H1 (cell line): Measurements from ENCODE around the gene PARK7. TPM values are rescaled to one million over a fixed set of nuclear protein-coding genes. Genes with fewer than 3 reads are reported as not detected.
A peak's percentile ranks its signal among the peaks of the same experiment; 100 is the strongest.

ENCODE experiments used
- CTCF ChIA-PET: fragments of 300-600 bp; sonication (Branson Sonifier 250); formaldehyde crosslinking; loops from one replicate; lab custom pipeline; 2021; ENCODE audit not compliant: partially characterized antibody; lab: Charles Lee
- POLR2A ChIA-PET: fragments of 300-600 bp; sonication (Branson Sonifier 250); formaldehyde crosslinking; loops from one replicate; lab custom pipeline; 2021; ENCODE audit warnings: inconsistent platforms; ENCODE audit not compliant: partially characterized antibody; lab: Charles Lee
- DNase-seq, 2 experiments: peaks; one replicate each; pipeline versions ENCODE4 v3.0.0 to v3.0.0-alpha.2; 2010 to 2022; ENCODE audit warnings: low spot score in 2 of 2, low read depth in 1 of 2, mixed read lengths in 1 of 2
- FAIRE-seq: peaks from 2 replicates; lab custom pipeline; 2011; peaks lifted over from hg19 to GRCh38; lab: Jason Lieb, UNC
- H2AFZ ChIP-seq: 2 replicates; pipeline ENCODE4 v1.8.1; 2012; ENCODE audit warnings: low read length, inconsistent platforms
- H2AK5ac ChIP-seq: 2 replicates; pipeline ENCODE4 v1.6.1; 2013; ENCODE audit warnings: low read depth, low read length
- H2BK120ac ChIP-seq: replicated peaks from 2 replicates; pipeline ENCODE3; 2013; ENCODE audit warnings: low read depth, low read length, inconsistent platforms
- H2BK12ac ChIP-seq: 2 replicates; pipeline ENCODE4 v1.6.1; 2013; ENCODE audit warnings: low read depth, low read length
- H2BK15ac ChIP-seq: 2 replicates; pipeline ENCODE4 v1.6.1; 2013; ENCODE audit warnings: low read length
- H2BK20ac ChIP-seq: 2 replicates; pipeline ENCODE4 v1.6.1; 2013; ENCODE audit warnings: low read length
- H2BK5ac ChIP-seq: 2 replicates; pipeline ENCODE4 v1.6.1; 2013; ENCODE audit warnings: low read depth, low read length
- H3K14ac ChIP-seq: 2 replicates; pipeline ENCODE4 v1.6.1; 2013; ENCODE audit warnings: inconsistent platforms; ENCODE audit not compliant: insufficient read length
- H3K18ac ChIP-seq: 2 replicates; pipeline ENCODE4 v1.6.1; 2013; ENCODE audit warnings: low read length; ENCODE audit errors: extremely low read depth
- H3K23ac ChIP-seq: 2 replicates; pipeline ENCODE4 v1.6.1; 2013; ENCODE audit warnings: inconsistent platforms; ENCODE audit not compliant: insufficient read length
- H3K23me2 ChIP-seq: 2 replicates; pipeline ENCODE4 v1.6.1; 2013; ENCODE audit warnings: low read depth, low read length
- H3K27ac ChIP-seq: 2 replicates; pipeline ENCODE4 v1.6.1; 2011; ENCODE audit warnings: low read depth, low read length, inconsistent platforms
- H3K27me3 ChIP-seq, 4 experiments: replicated peaks in 1 of 4; 1 replicate in 1 of 4; 2 replicates in 3 of 4; pipeline versions ENCODE4 v1.6.1 to v1.8.1; 2011 to 2013; ENCODE audit warnings: low read length in 3 of 4, mild to moderate bottlenecking in 3 of 4, inconsistent platforms in 2 of 4, mixed read lengths in 2 of 4, moderate library complexity in 1 of 4; ENCODE audit not compliant: control insufficient read depth in 3 of 4, insufficient read depth in 3 of 4; ENCODE audit errors: extremely low read depth in 1 of 4
- H3K36me3 ChIP-seq, 4 experiments: 2 replicates each; pipeline versions ENCODE4 v1.6.1 to v1.8.1; 2011 to 2013; ENCODE audit warnings: mild to moderate bottlenecking in 4 of 4, low read length in 3 of 4, moderate library complexity in 2 of 4, control low read depth in 1 of 4, inconsistent platforms in 1 of 4; ENCODE audit not compliant: insufficient read depth in 4 of 4, control insufficient read depth in 2 of 4
- H3K4ac ChIP-seq: replicated peaks from 2 replicates; pipeline ENCODE3; 2013; ENCODE audit warnings: low read length, low read depth, mixed read lengths, inconsistent platforms; ENCODE audit not compliant: insufficient read length
- H3K4me1 ChIP-seq, 4 experiments: replicated peaks in 1 of 4; 1 replicate in 1 of 4; 2 replicates in 3 of 4; pipeline versions ENCODE4 v1.6.1 to v1.8.1; 2011 to 2013; ENCODE audit warnings: low read length in 3 of 4, inconsistent platforms in 2 of 4, mixed read lengths in 1 of 4; ENCODE audit not compliant: insufficient read depth in 4 of 4, control insufficient read depth in 3 of 4
- H3K4me2 ChIP-seq, 2 experiments: 2 replicates each; pipeline versions ENCODE4 v1.6.1 to v1.8.1; 2011 to 2013; ENCODE audit warnings: low read depth in 2 of 2, low read length in 2 of 2, control low read depth in 1 of 2, inconsistent platforms in 1 of 2, mild to moderate bottlenecking in 1 of 2; ENCODE audit not compliant: insufficient read depth in 1 of 2
- H3K4me3 ChIP-seq, 4 experiments: fragments of 200-600, 300-600 bp in 1 of 4; sonication (generic), shearing (Covaris generic), sonication (Bioruptor Twin) in 1 of 4; 2 replicates each; pipeline versions ENCODE4 v1.5.1 to v1.8.1; 2011 to 2016; ENCODE audit warnings: low read length in 4 of 4, low read depth in 3 of 4, control low read depth in 2 of 4, inconsistent platforms in 2 of 4, mild to moderate bottlenecking in 2 of 4, mixed read lengths in 1 of 4, moderate library complexity in 1 of 4; ENCODE audit not compliant: insufficient read depth in 2 of 4; ENCODE audit errors: extremely low read depth in 1 of 4
- H3K56ac ChIP-seq: replicated peaks from 2 replicates; pipeline ENCODE3; 2013; ENCODE audit warnings: low read depth, mild to moderate bottlenecking, mixed read lengths, low read length, inconsistent platforms; ENCODE audit not compliant: insufficient read length
- H3K79me1 ChIP-seq: 2 replicates; pipeline ENCODE4 v1.6.1; 2013; ENCODE audit warnings: low read depth, low read length, control low read depth
- H3K79me2 ChIP-seq, 2 experiments: 2 replicates each; pipeline versions ENCODE4 v1.6.1 to v1.8.1; 2012 to 2013; ENCODE audit warnings: low read length in 2 of 2, mild to moderate bottlenecking in 2 of 2, inconsistent platforms in 1 of 2; ENCODE audit not compliant: insufficient read depth in 2 of 2, control insufficient read depth in 1 of 2
- H3K9ac ChIP-seq, 4 experiments: replicated peaks in 1 of 4; 1 replicate in 1 of 4; 2 replicates in 3 of 4; pipeline versions ENCODE4 v1.6.1 to v1.8.1; 2011 to 2013; ENCODE audit warnings: low read depth in 3 of 4, low read length in 3 of 4, control low read depth in 2 of 4, mild to moderate bottlenecking in 2 of 4, moderate library complexity in 2 of 4, inconsistent platforms in 1 of 4; ENCODE audit errors: extremely low read depth in 1 of 4
- H3K9me3 ChIP-seq, 2 experiments: 2 replicates each; pipeline versions ENCODE4 v1.6.1 to v1.8.1; 2012 to 2013; ENCODE audit warnings: mild to moderate bottlenecking in 2 of 2, moderate library complexity in 2 of 2, control low read depth in 1 of 2, inconsistent platforms in 1 of 2, low read depth in 1 of 2, low read length in 1 of 2, mixed read lengths in 1 of 2; ENCODE audit not compliant: insufficient read depth in 2 of 2
- H4K20me1 ChIP-seq, 2 experiments: replicated peaks in 1 of 2; 2 replicates each; pipeline versions ENCODE3 to v1.8.1; 2011 to 2013; ENCODE audit warnings: inconsistent platforms in 2 of 2, low read length in 2 of 2, mild to moderate bottlenecking in 1 of 2; ENCODE audit not compliant: insufficient read depth in 2 of 2, control insufficient read depth in 1 of 2
- H4K5ac ChIP-seq: 2 replicates; pipeline ENCODE4 v1.6.1; 2013; ENCODE audit warnings: low read length, low read depth, mixed read lengths, inconsistent platforms; ENCODE audit not compliant: insufficient read length
- H4K8ac ChIP-seq: 2 replicates; pipeline ENCODE4 v1.8.0; 2013; ENCODE audit warnings: mild to moderate bottlenecking, moderate library complexity, low read length, inconsistent platforms; ENCODE audit not compliant: insufficient read depth; ENCODE audit errors: extremely low read depth
- H4K91ac ChIP-seq: replicated peaks from 2 replicates; pipeline ENCODE3; 2013; ENCODE audit warnings: low read length, mixed read lengths, inconsistent platforms; ENCODE audit not compliant: insufficient read length
- FOSL1 ChIP-seq: IDR thresholded peaks from 2 replicates; pipeline ENCODE4 v1.6.1; 2011; ENCODE audit warnings: mild to moderate bottlenecking, low read depth, low read length, moderate library complexity; ENCODE audit not compliant: insufficient read depth
- WGBS, 2 experiments: shearing (Covaris generic) in 1 of 2; methylation state at CpG; one replicate each; pipeline versions ENCODE4 v1.1.6 to v1.1.7; 2013 to 2015; ENCODE audit warnings: low lambda C conversion rate in 2 of 2, mixed read lengths in 2 of 2, inconsistent platforms in 1 of 2, low coverage in 1 of 2, missing lambda C conversion rate in 1 of 2; ENCODE audit not compliant: insufficient replicate concordance in 2 of 2, insufficient coverage in 1 of 2, insufficient read length in 1 of 2; ENCODE audit errors: extremely low coverage in 1 of 2, missing lambda C conversion rate in 1 of 2; 5-methylcytosine and 5-hydroxymethylcytosine counted together
- polyA plus RNA-seq, 7 experiments: library from polyadenylated mRNA; depleted of rRNA in 3 of 7; stranded (reverse) in 5 of 7; unstranded in 2 of 7; fragments of >200 nt in 5 of 7; fragments of 200-250 nt in 2 of 7; gene quantifications; 1 replicate in 5 of 7; 2 replicates in 1 of 7; 4 replicates in 1 of 7; pipeline versions ENCODE4 v1.2.1 to v1.2.3, GENCODE V29; 2011 to 2013; ENCODE audit warnings: missing spikeins in 2 of 7, mixed read lengths in 2 of 7
- total RNA-seq: library from RNA; stranded (reverse); fragmentation: NEBNext Ultra II Directional; extraction: Animal tissue kit (Norgen Biotek cat#: 25700); gene quantifications from 2 replicates; pipeline ENCODE4 v1.2.1, GENCODE V29; 2021

PARK7 gene
- total and polyA plus RNA-seq, 2 of the 8 experiments (the other 6 are each of a cell fraction or from before 2014, with no cell fraction given): 206 to 383 TPM

GRCh38 chr1:7960867-7961215 lies 670 bp upstream of the PARK7 start:
- TF ChIP-seq FOSL1: no peak
- H3K23ac ChIP-seq: no peak overlapping the region
- H3K9ac ChIP-seq: peak overlapping the region in 3 of 4 experiments; percentile 70 to 73 (median 70); a peak in 6 of 7 replicates
- ChIA-PET POLR2A (interaction anchor here (0.6 to 1.6 kb wide), 7 partner anchors 13 to 55 kb away, joined by 3 to 7 read pairs (median 4); no protein-coding TSS in a partner anchor), CTCF (interaction anchor here (0.7 to 6.6 kb wide), 3 partner anchors 15 to 57 kb away, joined by 3 to 38 read pairs (median 3); partner anchors contain the start of gene TNFRSF9)
- no peak overlapping the region for H4K8ac ChIP-seq
- H2AK5ac ChIP-seq: no peak overlapping the region
- no peak for FAIRE-seq
- H4K91ac ChIP-seq: peak overlapping the region; percentile 25
- H3K14ac ChIP-seq: no peak overlapping the region
- peak overlapping the region; percentile 66 to 84 (median 81) for H3K4me3 ChIP-seq
- H3K79me1 ChIP-seq: no peaks in the 10 kb centered on the region; the same call in 1 of the 2 replicates
- peak overlapping the region; percentile 85 for H4K5ac ChIP-seq
- H3K23me2 ChIP-seq: no peaks in the 10 kb centered on the region
- H2BK15ac ChIP-seq: no peak overlapping the region
- no peak for DNase-seq
- H3K4ac ChIP-seq: no peak overlapping the region
- peak overlapping the region; percentile 79; the same call in 1 of the 2 replicates for H3K18ac ChIP-seq
- H2BK120ac ChIP-seq: no peak overlapping the region
- peak overlapping the region; percentile 49 to 61 for H3K4me2 ChIP-seq
- peak overlapping the region; percentile 72; the same call in 1 of the 2 replicates for H2BK5ac ChIP-seq
- H3K9me3 ChIP-seq: no peaks in the 10 kb centered on the region
- no peak overlapping the region for H2AFZ ChIP-seq
- peaks cover 0 to 34% of the 10 kb centered on the region in 2 experiments; a peak in 2 of 4 replicates for H3K79me2 ChIP-seq
- H3K56ac ChIP-seq: peak overlapping the region; percentile 67
- no peak overlapping the region for H2BK12ac ChIP-seq
- peaks cover 11 to 22% (median 18%) of the 10 kb centered on the region in 4 experiments for H3K36me3 ChIP-seq
- WGBS, 2 experiments: 15% methylated on average over 3 of the region's 3 CpGs; no CpG with 5 or more reads in 1 of the 2 experiments
- H3K4me1 ChIP-seq: peaks cover 0 to 2% (median 0%) of the 10 kb centered on the region in 4 experiments; a peak in 1 of 7 replicates
- no peaks in the 10 kb centered on the region for H4K20me1 ChIP-seq
- no peaks in the 10 kb centered on the region for H3K27me3 ChIP-seq
- peak overlapping the region; percentile 54; the same call in 1 of the 2 replicates for H3K27ac ChIP-seq
- H2BK20ac ChIP-seq: no peak overlapping the region
